Measurements from ENCODE around the gene FFAR2. TPM values are rescaled to one million over a fixed set of nuclear protein-coding genes. Genes with fewer than 3 reads are reported as not detected.
"Not testable (repeated sequence)": the region's sequence is repeated elsewhere in the genome, so short reads cannot be mapped to it uniquely, and the experiment has no call there.

Gene FFAR2
- total RNA-seq, 3 donors from 2014 or later, result not detected

- DNase-seq (no peak), ATAC-seq (no peak)
- Mint-ChIP-seq H3K27me3 (ENCODE audit: low read depth) (no peaks in the 10 kb centered on the region), H3K4me1 (ENCODE audit: low read depth) (peaks cover 33% of the 10 kb centered on the region), H3K4me3 (no peak overlapping the region), H3K36me3 (ENCODE audit: insufficient read depth) (no peaks in the 10 kb centered on the region), H3K9me3 (no peaks in the 10 kb centered on the region)
Measured at GRCh38 chr19:35457173-35457572, 9.1 kb downstream of the FFAR2 start.

DNA sequence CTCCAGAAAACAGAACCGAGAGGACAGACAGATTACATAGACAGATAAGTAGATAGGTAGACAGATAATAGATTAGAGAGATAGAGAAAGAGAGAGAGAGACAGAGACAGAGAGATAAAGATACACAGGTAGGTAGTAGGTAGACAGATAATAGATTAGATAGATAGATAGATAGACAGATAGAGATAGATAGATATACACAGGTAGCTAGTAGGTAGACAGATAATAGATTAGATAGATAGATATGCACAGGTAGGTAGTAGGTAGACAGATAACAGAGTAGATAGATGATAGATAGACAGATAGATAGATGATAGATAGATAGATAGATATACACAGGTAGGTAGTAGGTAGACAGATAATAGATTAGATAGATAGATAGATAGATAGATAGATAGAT, 10.1 kb downstream of the FFAR2 start:
- H3K36me3 Mint-ChIP-seq (ENCODE audit: insufficient read depth), result no peaks in the 10 kb centered on the region
- ATAC-seq, result no peak
- no peak overlapping the region for H3K4me3 Mint-ChIP-seq
- DNase-seq, result no peak
- peaks cover 40% of the 10 kb centered on the region for H3K4me1 Mint-ChIP-seq (ENCODE audit: low read depth)
- no peaks in the 10 kb centered on the region for H3K27me3 Mint-ChIP-seq (ENCODE audit: low read depth)
- H3K9me3 Mint-ChIP-seq, result no peaks in the 10 kb centered on the region

DNA sequence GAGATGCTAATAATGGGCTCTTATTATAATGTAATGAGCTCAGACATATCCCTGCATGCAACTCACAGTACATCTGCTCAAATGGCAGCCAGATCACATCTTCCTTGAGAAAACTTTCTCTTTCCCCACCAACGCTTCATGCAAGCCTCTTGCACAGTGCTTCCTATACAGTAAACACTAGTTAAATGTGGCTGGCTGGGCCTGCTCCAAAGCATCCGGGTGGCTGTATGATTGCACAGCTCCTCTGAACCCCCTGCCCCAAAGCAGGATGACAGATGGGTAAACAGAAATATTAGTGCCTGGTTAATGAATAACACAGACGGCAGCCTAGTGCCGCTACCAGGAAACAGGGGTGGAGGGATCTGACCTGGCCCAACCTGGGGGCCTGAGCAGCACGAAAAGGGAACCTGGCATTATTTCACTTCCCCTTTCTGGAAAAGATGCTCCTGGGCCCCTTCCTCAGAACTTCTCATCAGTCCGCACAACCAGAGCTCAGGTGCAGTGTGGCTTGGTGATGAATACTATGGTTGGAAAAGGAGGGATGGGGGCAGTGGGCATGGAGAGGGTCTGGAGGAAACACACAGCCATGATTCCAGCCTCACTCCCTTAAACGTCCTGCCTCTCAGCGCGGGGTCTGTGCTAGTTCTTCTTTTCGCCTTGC, 10.8 kb downstream of the FFAR2 start:
- H3K27me3 Mint-ChIP-seq (ENCODE audit: low read depth), result no peaks in the 10 kb centered on the region
- no peaks in the 10 kb centered on the region for H3K36me3 Mint-ChIP-seq (ENCODE audit: insufficient read depth)
- ATAC-seq (no peak), DNase-seq (no peak)
- H3K4me3 Mint-ChIP-seq, result no peak overlapping the region
- H3K9me3 Mint-ChIP-seq, result no peaks in the 10 kb centered on the region
- peaks cover 46% of the 10 kb centered on the region for H3K4me1 Mint-ChIP-seq (ENCODE audit: low read depth)

DNA sequence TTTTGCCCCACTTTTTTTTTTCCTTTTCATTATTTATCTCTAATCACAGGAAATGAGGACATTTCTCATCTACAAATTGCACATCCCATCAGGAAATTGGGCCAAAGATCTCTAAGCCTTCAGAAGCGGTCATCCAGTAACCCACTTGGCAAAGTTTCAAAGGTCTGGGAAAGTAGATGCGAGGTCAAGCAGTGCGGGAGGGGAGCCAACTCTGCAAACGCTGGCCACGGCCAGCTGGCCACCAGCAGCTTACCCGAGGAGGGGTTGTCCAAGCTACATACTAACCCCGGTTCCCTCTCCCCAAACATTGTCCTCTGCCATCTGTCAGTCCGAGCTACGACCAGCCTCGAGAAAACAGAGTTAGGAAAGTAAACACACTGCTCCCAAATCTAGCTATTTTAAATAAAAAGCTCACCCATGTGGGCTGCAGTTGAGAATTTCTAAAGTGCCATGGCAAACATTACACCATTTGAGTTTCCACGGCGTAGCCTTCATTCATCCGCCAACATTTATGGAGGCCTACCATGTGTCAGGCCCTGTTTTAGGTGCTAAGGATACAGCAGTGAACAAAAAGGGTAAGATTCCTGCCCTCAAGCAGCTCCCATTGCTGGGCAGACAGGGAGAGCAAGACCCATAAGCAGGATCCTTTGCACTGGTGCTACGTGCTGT, 11.5 kb downstream of the FFAR2 start:
- H3K4me3 Mint-ChIP-seq, result no peak overlapping the region
- no peaks in the 10 kb centered on the region for H3K27me3 Mint-ChIP-seq (ENCODE audit: low read depth)
- ATAC-seq, result no peak
- DNase-seq, result no peak
- H3K4me1 Mint-ChIP-seq (ENCODE audit: low read depth), result peaks cover 49% of the 10 kb centered on the region
- H3K36me3 Mint-ChIP-seq (ENCODE audit: insufficient read depth), result no peaks in the 10 kb centered on the region
- H3K9me3 Mint-ChIP-seq, result no peaks in the 10 kb centered on the region

GRCh38 chr19:35460608-35461007, 12.6 kb downstream of the FFAR2 start:
- no peak for ATAC-seq
- no peaks in the 10 kb centered on the region for H3K36me3 Mint-ChIP-seq (ENCODE audit: insufficient read depth)
- no peaks in the 10 kb centered on the region for H3K27me3 Mint-ChIP-seq (ENCODE audit: low read depth)
- H3K4me1 Mint-ChIP-seq (ENCODE audit: low read depth), result peaks cover 49% of the 10 kb centered on the region
- no peaks in the 10 kb centered on the region for H3K9me3 Mint-ChIP-seq
- no peak for DNase-seq
- H3K4me3 Mint-ChIP-seq, result no peak overlapping the region

DNA sequence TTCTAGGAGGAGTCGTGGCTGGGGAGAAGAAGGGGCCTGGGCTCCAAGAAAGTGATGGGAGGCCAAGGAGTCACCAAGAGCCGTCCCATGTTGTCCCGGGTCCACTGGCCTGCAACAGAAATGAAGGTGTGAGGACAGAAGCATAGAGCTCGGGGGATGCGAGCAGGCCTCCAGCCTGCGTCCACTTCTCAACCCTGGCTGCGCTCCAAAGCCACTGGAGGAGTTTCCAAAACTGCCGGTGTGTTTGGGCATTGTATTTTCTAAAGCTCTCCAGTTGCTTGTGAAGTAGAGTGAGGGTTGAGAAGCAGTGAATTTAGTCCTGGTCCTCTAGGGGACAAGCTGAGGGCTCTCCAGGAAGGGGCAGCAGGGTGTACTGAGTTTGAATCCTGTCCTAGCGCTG, 13.0 kb downstream of the FFAR2 start:
- Mint-ChIP-seq H3K4me1 (ENCODE audit: low read depth) (peaks cover 45% of the 10 kb centered on the region), H3K27me3 (ENCODE audit: low read depth) (no peaks in the 10 kb centered on the region), H3K9me3 (no peaks in the 10 kb centered on the region), H3K36me3 (ENCODE audit: insufficient read depth) (no peaks in the 10 kb centered on the region), H3K4me3 (no peak overlapping the region)
- DNase-seq (no peak), ATAC-seq (no peak)

DNA sequence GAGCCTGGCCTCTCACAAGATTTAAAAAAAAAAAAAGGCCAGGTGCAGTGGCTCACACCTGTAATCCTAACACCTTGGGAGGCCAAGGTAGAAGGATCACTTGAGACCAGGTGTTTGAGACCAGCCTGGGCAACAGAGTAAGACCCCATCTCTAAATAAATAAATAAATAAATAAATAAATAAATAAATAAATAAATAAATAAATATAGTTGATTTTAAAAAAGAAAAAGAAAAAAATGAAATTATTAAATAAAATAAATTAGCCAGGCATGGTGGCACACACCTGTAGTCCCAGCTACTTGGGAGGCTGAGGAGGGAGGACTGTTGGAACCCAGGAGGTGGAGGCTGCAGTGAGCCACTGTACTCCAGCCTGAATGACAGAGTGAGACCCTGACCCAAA, 13.7 kb downstream of the FFAR2 start:
- not testable (repeated sequence) for H3K4me3 Mint-ChIP-seq; H3K27me3 Mint-ChIP-seq (ENCODE audit: low read depth); ATAC-seq; DNase-seq; H3K9me3 Mint-ChIP-seq; H3K36me3 Mint-ChIP-seq (ENCODE audit: insufficient read depth)
- H3K4me1 Mint-ChIP-seq (ENCODE audit: low read depth), result peaks cover 44% of the 10 kb centered on the region

DNA sequence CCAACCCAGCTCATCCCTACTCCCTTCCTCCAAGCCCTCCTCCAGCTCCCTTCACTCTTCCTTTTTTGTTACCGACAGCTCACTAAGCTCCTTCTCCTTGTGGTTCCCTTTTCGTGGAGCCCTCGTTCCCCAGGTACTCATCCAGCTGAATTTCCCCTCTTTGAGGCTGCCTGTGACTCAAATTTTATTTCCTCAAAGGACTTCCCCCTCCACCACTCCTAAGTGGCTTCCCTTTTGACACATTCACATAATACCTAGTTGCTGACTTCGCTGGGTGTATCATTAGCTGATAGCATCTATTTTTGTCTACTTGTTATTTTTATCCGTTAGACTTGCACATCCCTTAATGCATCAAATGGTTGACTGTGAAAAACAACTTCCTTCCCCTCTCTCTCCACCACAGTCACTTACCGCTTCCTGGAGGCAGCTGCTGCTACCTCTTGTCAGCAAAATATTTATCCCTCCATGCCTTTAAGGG, 14.5 kb downstream of the FFAR2 start:
- H3K4me3 Mint-ChIP-seq, result peak overlapping the region; percentile 47
- H3K9me3 Mint-ChIP-seq, result no peaks in the 10 kb centered on the region
- peak; percentile 80 to 91 for ATAC-seq
- no peaks in the 10 kb centered on the region for H3K27me3 Mint-ChIP-seq (ENCODE audit: low read depth)
- H3K4me1 Mint-ChIP-seq (ENCODE audit: low read depth), result peaks cover 40% of the 10 kb centered on the region
- no peak for DNase-seq
- H3K36me3 Mint-ChIP-seq (ENCODE audit: insufficient read depth), result no peaks in the 10 kb centered on the region

- Mint-ChIP-seq H3K4me3 (peak overlapping the region; percentile 47), H3K4me1 (ENCODE audit: low read depth) (peaks cover 40% of the 10 kb centered on the region)
- ATAC-seq, result peak in 1 of 2 donors; percentile 25
- H3K27me3 Mint-ChIP-seq (ENCODE audit: low read depth); DNase-seq; H3K9me3 Mint-ChIP-seq; H3K36me3 Mint-ChIP-seq (ENCODE audit: insufficient read depth): not testable (repeated sequence)
Measured at GRCh38 chr19:35462956-35463355, 14.9 kb downstream of the FFAR2 start.

- no peak overlapping the region for H3K4me3 Mint-ChIP-seq
- H3K9me3 Mint-ChIP-seq, result no peaks in the 10 kb centered on the region
- H3K27me3 Mint-ChIP-seq (ENCODE audit: low read depth), result no peaks in the 10 kb centered on the region
- peaks cover 26% of the 10 kb centered on the region for H3K4me1 Mint-ChIP-seq (ENCODE audit: low read depth)
- DNase-seq (no peak), ATAC-seq (no peak)
- H3K36me3 Mint-ChIP-seq (ENCODE audit: insufficient read depth), result no peaks in the 10 kb centered on the region
Measured at GRCh38 chr19:35466259-35466658, 18.2 kb downstream of the FFAR2 start.

DNA sequence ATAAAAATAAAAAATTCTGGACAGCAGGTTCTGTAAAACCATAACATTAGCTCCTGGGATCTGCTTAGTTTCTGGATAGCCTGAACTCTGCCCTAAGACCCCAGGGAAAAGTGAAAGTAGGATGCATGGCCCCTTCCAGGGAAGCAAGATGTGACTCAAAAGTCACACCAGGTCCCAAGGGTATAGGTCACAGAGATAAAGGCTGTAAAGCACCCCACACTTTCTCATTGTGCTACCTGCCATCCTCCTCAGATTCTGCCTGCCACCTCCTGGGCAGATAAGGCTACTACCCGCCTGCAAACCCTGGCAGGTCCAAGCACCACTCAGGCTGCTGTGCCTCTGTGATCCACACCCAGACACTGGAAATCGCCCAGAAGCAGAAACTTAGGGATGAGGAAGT, 20.6 kb downstream of the FFAR2 start:
- no peaks in the 10 kb centered on the region for H3K9me3 Mint-ChIP-seq
- ATAC-seq (peak; percentile 93 to 95), DNase-seq (peak; percentile 56)
- peaks cover 11% of the 10 kb centered on the region for H3K4me1 Mint-ChIP-seq (ENCODE audit: low read depth)
- H3K36me3 Mint-ChIP-seq (ENCODE audit: insufficient read depth), result no peaks in the 10 kb centered on the region
- no peak overlapping the region for H3K4me3 Mint-ChIP-seq
- H3K27me3 Mint-ChIP-seq (ENCODE audit: low read depth), result no peaks in the 10 kb centered on the region

- Mint-ChIP-seq H3K27me3 (ENCODE audit: low read depth) (no peaks in the 10 kb centered on the region), H3K36me3 (ENCODE audit: insufficient read depth) (no peaks in the 10 kb centered on the region), H3K4me3 (no peak overlapping the region), H3K9me3 (no peaks in the 10 kb centered on the region), H3K4me1 (ENCODE audit: low read depth) (peaks cover 2% of the 10 kb centered on the region)
- no peak for DNase-seq
- ATAC-seq, result no peak
Measured at GRCh38 chr19:35470128-35470527, 22.1 kb downstream of the FFAR2 start.

GRCh38 chr19:35471075-35471474, 23.0 kb downstream of the FFAR2 start:
- DNase-seq; H3K4me1 Mint-ChIP-seq (ENCODE audit: low read depth); H3K4me3 Mint-ChIP-seq; H3K9me3 Mint-ChIP-seq; H3K27me3 Mint-ChIP-seq (ENCODE audit: low read depth); ATAC-seq; H3K36me3 Mint-ChIP-seq (ENCODE audit: insufficient read depth): not testable (repeated sequence)

GRCh38 chr19:35471946-35472345, 23.9 kb downstream of the FFAR2 start:
- no peaks in the 10 kb centered on the region for H3K36me3 Mint-ChIP-seq (ENCODE audit: insufficient read depth)

DNA sequence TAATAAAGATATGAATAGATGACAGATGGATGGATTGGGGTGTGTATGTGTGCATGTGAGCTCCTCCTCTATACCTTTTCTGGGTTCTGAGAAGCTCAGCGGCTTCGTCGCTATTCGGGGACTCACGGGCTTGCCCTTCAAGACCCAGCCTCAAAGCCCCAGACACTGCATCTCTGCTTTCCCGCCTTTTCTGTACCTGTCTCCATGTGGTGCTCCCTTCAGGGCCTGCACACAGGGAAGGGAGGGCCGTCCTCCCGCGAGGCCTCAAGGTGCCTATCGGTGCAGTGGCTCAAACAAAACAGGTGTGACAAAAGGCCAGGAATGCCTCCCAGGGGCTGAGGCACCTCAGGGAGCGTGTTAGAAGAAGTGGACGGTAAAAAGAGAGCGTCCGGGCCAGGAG, 26.0 kb downstream of the FFAR2 start:
- Mint-ChIP-seq H3K27me3 (ENCODE audit: low read depth) (no peaks in the 10 kb centered on the region), H3K9me3 (no peaks in the 10 kb centered on the region), H3K4me1 (ENCODE audit: low read depth) (no peaks in the 10 kb centered on the region), H3K36me3 (ENCODE audit: insufficient read depth) (no peaks in the 10 kb centered on the region), H3K4me3 (no peak overlapping the region)
- DNase-seq (no peak), ATAC-seq (no peak)

More at GRCh38 chr19:35471946-35472345, 23.9 kb downstream of the FFAR2 start:
- Mint-ChIP-seq H3K4me1 (ENCODE audit: low read depth) (no peaks in the 10 kb centered on the region), H3K4me3 (no peak overlapping the region), H3K27me3 (ENCODE audit: low read depth) (no peaks in the 10 kb centered on the region), H3K9me3 (no peaks in the 10 kb centered on the region)
- ATAC-seq, result no peak
- DNase-seq, result no peak

All from activated T-cell treated with anti-CD3 and anti-CD28 coated beads, Interleukin-2, amount 50 U/mL, for 4 hours (primary cell).